Neutrophil (primary cell): ENCODE results near the gene THRB.

ENCODE experiments used
- H3K27ac ChIP-seq: fragments of 200-600 bp; sonication (generic); 2 replicates; pipeline ENCODE4 v1.5.1; 2016; ENCODE audit warnings: mild to moderate bottlenecking, moderate library complexity
- H3K27me3 ChIP-seq: fragments of 200-600 bp; sonication (generic); 2 replicates; pipeline ENCODE4 v1.6.0; 2016; ENCODE audit warnings: mild to moderate bottlenecking
- H3K36me3 ChIP-seq: fragments of 200-600 bp; sonication (generic); 2 replicates; pipeline ENCODE4 v1.5.1; 2017
- H3K4me1 ChIP-seq, 2 experiments: fragments of 200-600 bp in 1 of 2; sonication (generic) in 1 of 2; 1 replicate in 1 of 2; 2 replicates in 1 of 2; pipeline versions ENCODE4 v1.5.1 to v1.6.1; 2013 to 2016; ENCODE audit warnings: low read depth in 1 of 2, low read length in 1 of 2, mild to moderate bottlenecking in 1 of 2, moderate library complexity in 1 of 2; ENCODE audit not compliant: control insufficient read depth in 1 of 2, insufficient read depth in 1 of 2
- H3K4me3 ChIP-seq, 2 experiments: fragments of 200-600 bp in 1 of 2; sonication (generic) in 1 of 2; 1 replicate in 1 of 2; 2 replicates in 1 of 2; pipeline ENCODE4 v1.5.1; 2013 to 2016; ENCODE audit warnings: low read depth in 1 of 2, low read length in 1 of 2, mild to moderate bottlenecking in 1 of 2, moderate library complexity in 1 of 2
- H3K9me3 ChIP-seq: fragments of 200-600 bp; sonication (generic); 2 replicates; pipeline ENCODE4 v1.5.1; 2016
- CTCF ChIP-seq: fragments of 200-600 bp; sonication (generic); IDR thresholded peaks from 2 replicates; pipeline ENCODE4 v1.5.1; 2016; ENCODE audit warnings: antibody characterized with exemption

Gene THRB

DNA sequence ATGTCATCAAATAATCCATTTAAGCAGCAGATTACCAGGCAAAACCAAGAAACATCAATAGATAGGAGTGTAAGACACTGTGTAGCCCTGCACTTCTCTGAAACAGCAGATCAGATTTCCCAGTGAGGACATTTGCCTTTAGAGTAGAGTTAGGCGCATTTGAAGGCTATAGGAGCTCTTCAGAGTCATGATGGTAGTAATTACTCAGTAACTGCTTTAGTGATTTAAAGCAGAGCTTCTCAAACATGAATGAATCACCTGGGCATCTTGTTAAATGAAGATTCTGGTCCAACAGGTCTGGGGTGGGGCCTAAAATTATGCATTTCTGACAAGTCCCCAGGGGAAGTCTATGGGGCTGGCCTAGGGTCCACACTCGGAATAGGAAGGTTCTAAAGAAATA is 36.9 kb downstream of the THRB start:
- TF ChIP-seq CTCF: no peak
- H3K36me3 ChIP-seq: no peaks in the 10 kb centered on the region

GRCh38 chr3:24454856-24455255 is 39.8 kb downstream of the THRB start:
- no peak overlapping the region for H3K27ac ChIP-seq
- H3K4me1 ChIP-seq: no peaks in the 10 kb centered on the region
- no peak for TF ChIP-seq CTCF
- no peak overlapping the region for H3K4me3 ChIP-seq
- no peaks in the 10 kb centered on the region for H3K36me3 ChIP-seq
- H3K27me3 ChIP-seq: no peaks in the 10 kb centered on the region
- H3K9me3 ChIP-seq: no peaks in the 10 kb centered on the region

More for the DNA sequence above, 36.9 kb downstream of the THRB start:
- Histone ChIP-seq H3K4me1 (no peaks in the 10 kb centered on the region), H3K27ac (no peak overlapping the region), H3K4me3 (no peak overlapping the region), H3K9me3 (no peaks in the 10 kb centered on the region), H3K27me3 (no peaks in the 10 kb centered on the region)

DNA sequence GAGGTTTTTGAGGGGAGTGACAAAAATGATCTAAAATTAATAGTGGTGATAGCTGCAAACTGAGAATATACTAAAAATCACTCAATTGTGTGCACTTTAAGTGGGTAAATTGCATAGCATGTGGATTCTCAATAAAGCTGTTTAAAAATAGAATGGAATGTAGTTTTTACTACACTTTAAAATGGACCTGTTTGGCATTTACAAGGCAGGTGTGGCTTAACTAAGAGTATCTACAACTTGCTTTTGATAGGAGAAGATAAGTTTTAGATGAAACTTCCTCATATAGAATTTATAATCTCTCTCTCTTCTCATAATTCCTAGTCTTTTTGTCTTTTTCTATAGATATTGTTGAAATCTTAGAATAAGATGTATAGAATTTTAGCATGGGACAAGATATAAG is 40.3 kb downstream of the THRB start:
- Histone ChIP-seq H3K4me1 (no peaks in the 10 kb centered on the region), H3K27ac (no peak overlapping the region), H3K27me3 (no peaks in the 10 kb centered on the region), H3K36me3 (no peaks in the 10 kb centered on the region), H3K4me3 (no peak overlapping the region), H3K9me3 (no peaks in the 10 kb centered on the region)
- no peak for TF ChIP-seq CTCF

GRCh38 chr3:24451461-24452099 is 43.1 kb downstream of the THRB start:
- no peak overlapping the region for H3K4me3 ChIP-seq

GRCh38 chr3:24450160-24450907 is 44.3 kb downstream of the THRB start:
- H3K36me3 ChIP-seq: no peaks in the 10 kb centered on the region
- H3K9me3 ChIP-seq: no peaks in the 10 kb centered on the region
- H3K4me1 ChIP-seq: no peaks in the 10 kb centered on the region
- no peak overlapping the region for H3K4me3 ChIP-seq
- H3K27me3 ChIP-seq: no peaks in the 10 kb centered on the region
- no peak overlapping the region for H3K27ac ChIP-seq
- no peak for TF ChIP-seq CTCF

More at GRCh38 chr3:24451461-24452099, 43.1 kb downstream of the THRB start:
- no peak for TF ChIP-seq CTCF
- no peaks in the 10 kb centered on the region for H3K9me3 ChIP-seq
- no peaks in the 10 kb centered on the region for H3K36me3 ChIP-seq
- no peak overlapping the region for H3K27ac ChIP-seq
- no peaks in the 10 kb centered on the region for H3K27me3 ChIP-seq
- H3K4me1 ChIP-seq: no peaks in the 10 kb centered on the region
